AG04450 (cell line): ENCODE data around the gene BPNT1. TPM values are rescaled to one million over a fixed set of nuclear protein-coding genes. Genes with fewer than 3 reads are reported as not detected.

Experiments
- CTCF ChIA-PET: fragments of 300-600, 350-600 bp; formaldehyde crosslinking; extraction: SDS; loops from one replicate; lab custom pipeline; 2022; ENCODE audit warnings: antibody characterized with exemption, inconsistent platforms; lab: Charles Lee
- POLR2A ChIA-PET: fragments of 350-600 bp; formaldehyde crosslinking; extraction: SDS; loops from one replicate; lab custom pipeline; 2021; ENCODE audit warnings: antibody characterized with exemption, inconsistent platforms; lab: Yijun Ruan, JAX
- DNase-seq: peaks from one replicate; pipeline ENCODE4 v3.0.0-alpha.2; 2011; ENCODE audit warnings: low read depth, low spot score
- H3K27ac ChIP-seq: one replicate; pipeline ENCODE4 v1.5.1; 2012; ENCODE audit warnings: low read depth, low read length, control low read depth
- H3K27me3 ChIP-seq: one replicate; pipeline ENCODE4 v1.6.0; 2012; ENCODE audit warnings: low read length; ENCODE audit not compliant: control insufficient read depth, insufficient read depth
- H3K4me3 ChIP-seq: 2 replicates; pipeline ENCODE4 v1.5.1; 2011; ENCODE audit warnings: mild to moderate bottlenecking, low read depth, low read length, control low read depth
- H3K9me3 ChIP-seq: 2 replicates; pipeline ENCODE4 v1.5.1; 2012; ENCODE audit warnings: low read length; ENCODE audit not compliant: control insufficient read depth, insufficient read depth
- polyA plus RNA-seq: library from polyadenylated mRNA; depleted of rRNA; stranded (reverse); fragments of >200 nt; gene quantifications from 2 replicates; pipeline ENCODE4 v1.2.3, GENCODE V29; 2011
- TF ChIP-seq, protein P1 (sequence below): IDR thresholded peaks from 2 replicates; pipeline ENCODE4 v1.5.1; 2011; ENCODE audit warnings: low read depth, low read length, control low read depth, inconsistent platforms

BPNT1 gene
- polyA plus RNA-seq, 1 experiment: 54.1 TPM

DNA sequence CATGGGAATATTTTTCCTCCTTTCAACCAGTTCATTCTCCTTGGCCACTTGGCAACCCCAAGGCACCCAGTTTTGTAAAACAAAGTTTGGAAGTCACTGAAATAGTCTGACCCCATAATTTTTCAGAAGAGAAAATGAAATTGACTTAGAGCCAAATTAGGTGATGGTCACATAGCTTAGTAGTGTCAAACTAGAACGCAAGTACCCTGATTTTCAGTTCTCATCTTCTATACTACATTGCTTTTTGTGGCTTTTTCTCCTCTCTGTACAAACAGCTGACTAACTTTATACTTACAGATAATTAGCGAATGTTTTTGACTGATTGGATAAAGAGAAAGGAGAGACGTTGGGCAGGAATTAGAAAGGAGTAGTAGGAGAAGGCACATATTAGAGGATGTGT lies 37.5 kb upstream of the BPNT1 start:
- ChIA-PET POLR2A (no interaction called here), CTCF (interaction anchor here (1.0 kb wide), 1 partner anchor 33 kb away, joined by 3 read pairs; no protein-coding TSS in a partner anchor)
- Histone ChIP-seq H3K4me3 (no peak overlapping the region), H3K27ac (no peak overlapping the region), H3K9me3 (no peaks in the 10 kb centered on the region), H3K27me3 (no peaks in the 10 kb centered on the region)
- TF ChIP-seq, protein P1, sequence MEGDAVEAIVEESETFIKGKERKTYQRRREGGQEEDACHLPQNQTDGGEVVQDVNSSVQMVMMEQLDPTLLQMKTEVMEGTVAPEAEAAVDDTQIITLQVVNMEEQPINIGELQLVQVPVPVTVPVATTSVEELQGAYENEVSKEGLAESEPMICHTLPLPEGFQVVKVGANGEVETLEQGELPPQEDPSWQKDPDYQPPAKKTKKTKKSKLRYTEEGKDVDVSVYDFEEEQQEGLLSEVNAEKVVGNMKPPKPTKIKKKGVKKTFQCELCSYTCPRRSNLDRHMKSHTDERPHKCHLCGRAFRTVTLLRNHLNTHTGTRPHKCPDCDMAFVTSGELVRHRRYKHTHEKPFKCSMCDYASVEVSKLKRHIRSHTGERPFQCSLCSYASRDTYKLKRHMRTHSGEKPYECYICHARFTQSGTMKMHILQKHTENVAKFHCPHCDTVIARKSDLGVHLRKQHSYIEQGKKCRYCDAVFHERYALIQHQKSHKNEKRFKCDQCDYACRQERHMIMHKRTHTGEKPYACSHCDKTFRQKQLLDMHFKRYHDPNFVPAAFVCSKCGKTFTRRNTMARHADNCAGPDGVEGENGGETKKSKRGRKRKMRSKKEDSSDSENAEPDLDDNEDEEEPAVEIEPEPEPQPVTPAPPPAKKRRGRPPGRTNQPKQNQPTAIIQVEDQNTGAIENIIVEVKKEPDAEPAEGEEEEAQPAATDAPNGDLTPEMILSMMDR: no peak
- no peak for DNase-seq

DNA sequence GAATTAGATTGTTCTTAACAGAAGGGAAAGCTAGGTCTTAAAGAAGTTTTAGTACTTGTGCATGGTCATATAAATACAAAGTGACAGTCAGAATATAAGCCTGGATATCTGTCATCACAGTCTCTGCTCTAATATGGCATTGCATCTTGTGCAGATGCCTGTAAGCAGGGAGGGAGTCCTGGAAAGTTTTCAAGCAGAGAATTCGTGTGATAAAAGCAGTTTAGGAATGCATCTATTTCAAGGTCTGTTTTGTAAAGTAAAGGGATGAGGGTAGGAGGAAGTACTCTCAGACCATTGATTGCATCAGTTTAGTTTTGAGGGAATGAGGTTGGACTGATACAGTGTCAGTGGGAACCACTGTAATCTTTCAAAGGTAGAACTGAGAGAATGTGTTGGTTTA lies 35.0 kb upstream of the BPNT1 start:
- POLR2A ChIA-PET: no interaction called here
- H3K27ac ChIP-seq: no peak overlapping the region
- CTCF ChIA-PET: interaction anchor here (0.6 to 2.3 kb wide), 8 partner anchors 9 to 651 kb away, joined by 3 to 9 read pairs (median 6); no protein-coding TSS in a partner anchor

DNA sequence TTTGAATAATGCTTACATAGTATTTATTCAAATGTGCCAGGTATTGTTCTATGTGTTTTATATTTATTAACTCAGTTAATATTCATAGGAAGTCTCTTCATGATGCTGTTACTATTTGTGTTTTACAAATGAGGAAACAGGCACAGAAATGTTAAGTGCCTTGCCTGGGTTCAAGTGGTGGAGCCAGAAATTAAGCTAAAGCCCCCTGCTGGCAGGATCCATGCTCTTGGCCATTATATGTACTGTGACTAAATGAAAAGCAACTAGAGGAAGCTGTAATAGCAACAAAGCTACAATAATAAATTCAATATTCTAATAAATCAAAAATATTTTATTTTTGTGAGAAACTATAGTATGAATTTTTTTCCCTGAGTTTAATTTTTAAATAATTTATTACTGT lies 34.3 kb upstream of the BPNT1 start:
- no peak for DNase-seq
- CTCF ChIA-PET: interaction anchor here (0.6 to 2.3 kb wide), 6 partner anchors 8 to 133 kb away, joined by 3 to 9 read pairs (median 6); no protein-coding TSS in a partner anchor
- TF ChIP-seq, protein P1: peak; percentile 45
- H3K9me3 ChIP-seq: no peaks in the 10 kb centered on the region
- no peak overlapping the region for H3K27ac ChIP-seq
- POLR2A ChIA-PET: no interaction called here
- no peak overlapping the region for H3K4me3 ChIP-seq
- H3K27me3 ChIP-seq: no peaks in the 10 kb centered on the region

More for the DNA sequence above, 35.0 kb upstream of the BPNT1 start:
- TF ChIP-seq, protein P1: no peak
- Histone ChIP-seq H3K9me3 (no peaks in the 10 kb centered on the region), H3K4me3 (no peak overlapping the region), H3K27me3 (no peaks in the 10 kb centered on the region)
- DNase-seq: peak; percentile 15

DNA sequence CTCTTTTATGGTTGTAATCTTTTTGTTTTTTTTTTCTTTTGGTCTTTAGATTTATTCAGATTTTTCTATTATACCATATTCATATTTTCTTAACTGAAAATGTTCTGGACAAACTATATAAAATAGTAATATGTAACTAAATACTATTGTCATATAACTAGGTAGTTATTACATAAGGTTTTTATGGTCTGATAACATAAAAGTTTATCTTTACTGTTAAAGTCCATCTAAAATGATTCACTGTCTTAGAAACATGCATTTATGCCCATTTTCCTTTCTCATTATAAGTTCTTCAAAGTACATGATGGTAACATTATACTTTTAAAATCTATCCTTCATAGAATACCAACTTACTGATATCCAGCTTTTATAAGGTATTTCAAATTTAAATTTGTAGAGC lies 33.5 kb upstream of the BPNT1 start:
- no peaks in the 10 kb centered on the region for H3K27me3 ChIP-seq
- POLR2A ChIA-PET: no interaction called here
- no peak for DNase-seq
- TF ChIP-seq, protein P1: no peak
- CTCF ChIA-PET: no interaction called here
- no peak overlapping the region for H3K4me3 ChIP-seq
- no peak overlapping the region for H3K27ac ChIP-seq
- no peaks in the 10 kb centered on the region for H3K9me3 ChIP-seq

DNA sequence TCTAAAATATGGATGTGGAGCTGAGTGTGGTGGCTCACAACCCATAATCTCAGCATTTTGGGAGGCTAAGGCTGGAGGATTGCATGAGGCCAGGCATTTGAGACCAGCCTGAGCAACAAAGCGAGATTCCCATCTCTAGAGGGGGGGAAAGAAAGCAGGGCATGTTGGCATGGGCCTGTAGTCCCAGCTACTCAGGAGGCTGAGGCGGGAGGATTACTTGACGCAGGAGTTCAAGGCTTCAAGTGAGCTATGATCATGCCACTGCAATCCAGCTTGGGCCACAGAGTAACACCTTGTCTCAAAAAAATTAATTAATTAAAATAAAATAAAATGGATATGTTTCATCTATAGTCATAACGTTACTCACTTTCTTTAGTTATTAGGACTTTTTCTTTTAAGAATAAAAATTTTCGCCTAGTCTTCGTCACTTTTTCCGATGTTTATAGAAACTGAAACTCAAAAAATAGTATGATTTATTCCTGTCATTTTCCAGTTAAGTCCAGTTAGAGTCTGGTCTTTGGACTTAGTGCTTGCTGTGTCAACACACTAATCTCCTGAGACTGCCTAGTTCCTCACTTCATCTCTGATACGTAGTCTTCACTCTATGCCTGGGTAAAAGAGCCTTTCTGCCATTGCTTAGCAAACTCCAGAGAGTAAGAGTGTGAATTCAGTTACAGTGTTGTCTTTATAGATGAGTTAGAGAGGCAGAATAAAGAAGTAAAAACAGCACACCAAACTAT lies 32.4 kb upstream of the BPNT1 start:
- POLR2A ChIA-PET: no interaction called here
- Histone ChIP-seq H3K4me3 (no peak overlapping the region), H3K27ac (no peak overlapping the region), H3K9me3 (no peaks in the 10 kb centered on the region), H3K27me3 (no peaks in the 10 kb centered on the region)
- no peak for DNase-seq
- TF ChIP-seq, protein P1: no peak
- CTCF ChIA-PET: interaction anchor here (1.2 kb wide), 1 partner anchor 9 kb away, joined by 3 read pairs; no protein-coding TSS in a partner anchor
